Fibroblast of lung (primary cell): ENCODE data around the gene ULBP1.
"Not testable (repeated sequence)": the region's sequence is repeated elsewhere in the genome, so short reads cannot be mapped to it uniquely, and the experiment has no call there.

Source experiments
- CTCF ChIP-seq, 2 donors: IDR thresholded peaks in 1 of 2; conservative IDR thresholded peaks in 1 of 2; 1 replicate in 1 of 2; 2 replicates in 1 of 2; pipeline ENCODE4 v1.5.1; 2011 to 2012; ENCODE audit warnings: low read length in 2 of 2, control low read depth in 1 of 2, inconsistent platforms in 1 of 2, low read depth in 1 of 2, mild to moderate bottlenecking in 1 of 2
- EZH2 ChIP-seq: IDR thresholded peaks from 2 replicates; pipeline ENCODE4 v1.5.1; 2012; ENCODE audit warnings: low read length, control low read depth, mild to moderate bottlenecking; ENCODE audit errors: missing control alignments

DNA sequence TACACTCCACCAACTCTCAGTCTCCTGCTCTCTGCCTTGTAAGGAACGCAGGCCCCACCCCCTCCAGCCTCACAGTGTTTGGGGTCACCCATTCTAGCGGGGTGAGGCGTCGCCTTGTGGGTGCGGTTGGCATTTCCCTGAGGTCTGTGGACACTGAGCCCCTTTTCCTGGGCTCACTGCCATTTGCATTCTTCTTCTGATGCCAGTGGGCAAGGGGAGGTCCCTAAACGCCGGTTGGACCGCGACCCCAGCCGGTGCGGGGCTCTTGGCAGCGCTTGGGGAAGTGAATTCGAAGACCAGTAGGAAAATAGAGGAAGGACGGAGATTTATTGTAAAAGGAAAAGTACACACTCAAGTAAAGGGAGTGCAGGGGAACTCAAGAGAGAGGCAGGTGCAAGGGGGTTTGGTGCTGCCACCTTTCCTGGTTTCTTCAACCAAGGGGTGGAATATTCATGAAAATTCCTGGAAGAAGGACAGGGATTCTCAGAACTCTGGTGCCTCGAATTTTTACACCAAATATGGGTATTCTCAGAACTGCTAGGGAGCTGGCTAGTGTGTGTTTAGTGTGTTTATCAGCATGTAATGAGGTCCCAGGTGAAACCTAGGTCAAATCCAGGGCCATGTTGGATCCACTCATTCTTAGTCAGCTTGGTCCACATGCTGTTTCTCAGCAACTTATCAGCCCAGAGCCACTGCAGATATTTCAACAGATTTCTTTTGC lies 51.7 kb downstream of the ULBP1 start:
- TF ChIP-seq CTCF (conservative IDR thresholded peaks at IDR 0.05 in 1 of 2, IDR thresholded peaks at IDR 0.05 in 1 of 2; ENCODE audit: low read depth in 1 of 2, low read length in 2 of 2), result not testable (repeated sequence)
- peak; percentile 72 for TF ChIP-seq EZH2
